ENCODE measurements around the gene TCERG1L.

The TCERG1L gene

GRCh38 chr10:131131726-131132591 is 179.6 kb downstream of the TCERG1L start:
- in situ Hi-C loops (cut with MboI; ENCODE audit: low sequenced_read_pairs): no loop called here

- in situ Hi-C loops (cut with MboI; ENCODE audit: low sequenced_read_pairs): no loop called here
Observed at GRCh38 chr10:131130025-131130424, 181.5 kb downstream of the TCERG1L start.

- in situ Hi-C loops (cut with MboI; ENCODE audit: low sequenced_read_pairs): no loop called here
Observed at GRCh38 chr10:131129544-131129943, 182.0 kb downstream of the TCERG1L start.

- in situ Hi-C loops (cut with MboI; ENCODE audit: low sequenced_read_pairs): no loop called here
Observed at GRCh38 chr10:131128731-131129130, 182.8 kb downstream of the TCERG1L start.

GRCh38 chr10:131127610-131128009 is 183.9 kb downstream of the TCERG1L start:
- in situ Hi-C loops (cut with MboI; ENCODE audit: low sequenced_read_pairs): no loop called here

GRCh38 chr10:131127138-131127589 is 184.4 kb downstream of the TCERG1L start:
- in situ Hi-C loops (cut with MboI; ENCODE audit: low sequenced_read_pairs): no loop called here

- in situ Hi-C loops (cut with MboI; ENCODE audit: low sequenced_read_pairs): no loop called here
Observed at GRCh38 chr10:131126321-131127137, 185.0 kb downstream of the TCERG1L start.

- in situ Hi-C loops (cut with MboI; ENCODE audit: low sequenced_read_pairs): no loop called here
Observed at GRCh38 chr10:131125511-131126225, 185.9 kb downstream of the TCERG1L start.

- in situ Hi-C loops (cut with MboI; ENCODE audit: low sequenced_read_pairs): no loop called here
Observed at GRCh38 chr10:131124945-131125344, 186.6 kb downstream of the TCERG1L start.

- in situ Hi-C loops (cut with MboI; ENCODE audit: low sequenced_read_pairs): no loop called here
Observed at GRCh38 chr10:131123496-131123895, 188.0 kb downstream of the TCERG1L start.

GRCh38 chr10:131121511-131122035 is 189.9 kb downstream of the TCERG1L start:
- in situ Hi-C loops (cut with MboI; ENCODE audit: low sequenced_read_pairs): no loop called here

GRCh38 chr10:131119626-131120355 is 191.7 kb downstream of the TCERG1L start:
- in situ Hi-C loops (cut with MboI; ENCODE audit: low sequenced_read_pairs): no loop called here

GRCh38 chr10:131117416-131118212 is 193.9 kb downstream of the TCERG1L start:
- in situ Hi-C loops (cut with MboI; ENCODE audit: low sequenced_read_pairs): no loop called here

GRCh38 chr10:131116991-131117375 is 194.5 kb downstream of the TCERG1L start:
- in situ Hi-C loops (cut with MboI; ENCODE audit: low sequenced_read_pairs): no loop called here

- in situ Hi-C loops (cut with MboI; ENCODE audit: low sequenced_read_pairs): no loop called here
Observed at GRCh38 chr10:131116216-131116990, 195.1 kb downstream of the TCERG1L start.

GRCh38 chr10:131115801-131116200 is 195.7 kb downstream of the TCERG1L start:
- in situ Hi-C loops (cut with MboI; ENCODE audit: low sequenced_read_pairs): no loop called here

GRCh38 chr10:131115321-131115720 is 196.2 kb downstream of the TCERG1L start:
- in situ Hi-C loops (cut with MboI; ENCODE audit: low sequenced_read_pairs): no loop called here

- in situ Hi-C loops (cut with MboI; ENCODE audit: low sequenced_read_pairs): no loop called here
Observed at GRCh38 chr10:131114846-131115245, 196.7 kb downstream of the TCERG1L start.
